NCI-H1694 treated with DMSO at 0.1 percent for 48 hours (cell line): Measurements from ENCODE around the gene EYS.

ENCODE experiments used
- DNase-seq: peaks from one replicate; lab custom pipeline; 2025; lab: John Stamatoyannopoulos, UW

Gene EYS

DNA sequence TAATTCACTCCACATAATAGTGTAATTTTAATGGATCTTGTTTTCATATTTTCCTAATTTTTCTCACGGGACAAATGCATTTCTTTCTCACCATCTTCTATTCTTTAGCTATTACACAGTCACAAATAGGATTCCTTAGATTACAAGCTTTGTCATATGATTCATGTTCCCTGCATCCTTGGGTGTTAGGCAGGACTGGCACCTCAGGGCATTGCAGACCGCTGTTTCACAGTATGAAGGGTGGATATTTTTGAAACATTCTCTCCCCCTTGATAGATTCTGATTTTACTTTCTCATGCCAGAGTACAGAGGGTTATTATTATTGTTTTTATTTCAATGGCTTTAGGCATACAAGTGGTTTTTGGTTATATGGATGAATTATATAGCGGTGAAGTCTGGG is 1469.0 kb downstream of the EYS start:
- no peak for DNase-seq

DNA sequence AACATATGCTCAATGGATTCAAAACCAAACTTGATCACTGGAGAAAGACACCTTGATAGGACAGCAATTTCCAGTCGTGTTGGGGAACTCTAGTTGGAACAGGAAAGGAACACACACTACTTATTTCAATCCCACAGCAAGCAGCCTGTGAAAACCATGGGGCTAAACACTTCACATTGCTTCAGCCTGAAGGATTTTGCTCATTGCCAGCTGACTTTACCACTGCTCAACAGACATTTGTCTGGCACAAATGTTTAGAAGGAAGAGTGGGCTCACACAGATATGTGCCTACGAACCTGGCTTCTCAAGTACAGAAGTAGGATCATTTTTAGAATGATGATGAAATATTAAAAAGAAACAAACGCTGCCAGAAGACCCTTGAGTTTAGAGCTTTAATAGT is 1473.3 kb downstream of the EYS start:
- DNase-seq, result no peak

DNA sequence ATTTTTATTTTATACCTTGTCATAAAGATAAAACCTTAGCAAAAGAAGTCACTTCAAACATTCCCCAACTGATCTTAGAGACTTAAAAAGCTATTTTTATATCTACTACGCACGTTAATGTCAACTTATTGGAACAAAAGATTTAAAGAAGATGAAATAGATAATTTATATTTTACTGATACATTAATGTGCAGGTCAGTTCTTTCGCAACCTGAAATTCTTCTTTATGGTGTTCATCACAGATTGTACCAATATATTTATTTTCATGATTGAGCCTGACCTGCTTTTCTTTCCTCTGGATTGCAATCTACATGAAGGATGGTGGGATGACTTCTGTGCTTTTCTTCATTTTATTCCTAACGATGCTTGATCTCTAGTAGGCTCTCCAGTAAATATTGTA is 1475.1 kb downstream of the EYS start:
- no peak for DNase-seq

DNA sequence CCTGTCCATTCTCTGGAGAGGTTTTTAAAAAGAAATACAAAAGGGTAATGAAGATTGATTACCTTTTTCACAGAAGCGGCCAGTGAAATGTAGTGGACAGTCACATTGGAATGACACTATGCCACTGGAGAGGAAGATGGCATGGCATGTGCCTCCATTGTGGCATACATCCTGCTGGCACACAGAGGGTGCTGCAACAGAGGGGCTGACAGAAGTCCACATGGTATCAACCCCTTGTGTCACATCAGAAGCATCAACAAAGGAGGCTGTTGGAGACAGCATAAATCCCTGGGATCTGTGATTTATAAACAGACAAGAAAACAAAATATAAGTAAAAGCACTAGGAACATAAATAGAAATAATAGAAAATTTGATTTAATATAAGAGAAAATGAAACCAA is 1476.5 kb downstream of the EYS start:
- DNase-seq, result peak; percentile 26

DNA sequence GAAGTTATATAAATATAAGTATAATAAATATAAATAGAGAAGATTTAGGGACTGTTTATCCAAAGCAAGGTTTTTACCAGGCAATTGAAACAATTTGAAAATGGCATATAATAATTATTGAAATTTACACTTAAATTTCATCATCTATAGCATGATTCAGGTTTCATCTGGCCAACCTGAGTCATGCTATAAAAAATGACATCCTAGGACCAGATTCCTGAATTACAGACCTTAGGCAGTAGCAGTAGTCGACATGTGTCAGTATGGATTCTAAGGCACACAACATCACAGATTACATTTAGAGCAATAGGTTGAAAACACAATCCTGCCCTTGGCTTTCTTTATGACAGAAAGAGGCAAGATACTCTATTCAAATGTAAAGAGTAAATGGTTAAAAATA is 1479.2 kb downstream of the EYS start:
- no peak for DNase-seq

DNA sequence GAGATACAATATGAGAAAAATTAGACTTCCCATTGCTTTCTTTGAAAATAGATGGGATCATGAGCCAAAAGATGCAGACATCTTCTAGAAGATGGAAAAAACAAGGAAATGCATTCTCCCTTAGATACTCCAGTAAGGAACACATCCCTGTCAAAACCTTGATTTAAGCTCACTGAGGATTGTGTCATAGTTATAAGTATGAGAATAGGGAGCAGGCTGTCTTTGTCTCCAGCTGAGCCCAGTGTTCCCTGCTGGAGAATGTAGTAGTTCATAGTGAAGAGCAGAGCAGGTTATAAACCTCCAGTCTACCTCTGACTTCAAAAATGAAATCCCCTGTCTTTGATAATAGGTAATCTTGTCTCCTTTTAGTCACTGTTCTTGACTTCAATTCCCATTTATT is 1481.5 kb downstream of the EYS start:
- DNase-seq, result peak; percentile 34

DNA sequence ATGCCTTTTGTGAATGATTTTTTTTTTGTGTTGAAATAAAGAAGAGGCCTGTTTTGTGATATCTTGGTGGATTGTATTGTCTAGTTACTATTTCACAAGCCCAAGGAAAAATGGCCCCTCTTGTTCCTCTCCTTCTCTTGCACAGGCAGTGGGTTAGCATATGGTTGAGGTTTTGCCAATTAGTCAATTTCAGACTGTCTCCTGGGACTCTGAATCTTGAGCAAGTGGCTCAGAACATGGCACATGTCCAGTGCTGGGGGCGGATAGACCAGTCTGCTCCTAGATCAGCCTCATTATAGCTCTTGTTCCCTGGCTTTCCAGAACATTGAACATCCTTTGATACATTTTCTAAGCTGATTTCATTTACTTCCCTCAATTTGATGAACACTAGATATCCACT is 1482.2 kb downstream of the EYS start:
- peak; percentile 62 for DNase-seq

DNA sequence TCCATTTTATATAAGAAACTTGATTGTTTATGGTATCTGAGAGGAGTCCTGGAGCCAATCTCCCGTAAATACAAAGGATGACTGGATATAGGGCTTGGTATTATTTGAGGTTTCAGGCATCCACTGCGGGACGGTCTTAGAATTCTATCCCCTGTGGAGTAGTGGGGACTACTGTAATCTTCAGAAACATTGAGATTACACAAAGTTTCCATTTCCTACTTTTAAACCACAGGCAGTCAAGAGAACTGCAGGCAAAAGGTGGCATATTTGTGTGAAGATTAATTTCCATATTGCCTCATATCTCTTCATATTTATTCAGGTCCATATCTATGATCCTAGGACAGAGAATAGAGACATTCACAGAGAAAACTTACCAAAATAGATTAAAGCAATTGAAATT is 1485.2 kb downstream of the EYS start:
- no peak for DNase-seq

DNA sequence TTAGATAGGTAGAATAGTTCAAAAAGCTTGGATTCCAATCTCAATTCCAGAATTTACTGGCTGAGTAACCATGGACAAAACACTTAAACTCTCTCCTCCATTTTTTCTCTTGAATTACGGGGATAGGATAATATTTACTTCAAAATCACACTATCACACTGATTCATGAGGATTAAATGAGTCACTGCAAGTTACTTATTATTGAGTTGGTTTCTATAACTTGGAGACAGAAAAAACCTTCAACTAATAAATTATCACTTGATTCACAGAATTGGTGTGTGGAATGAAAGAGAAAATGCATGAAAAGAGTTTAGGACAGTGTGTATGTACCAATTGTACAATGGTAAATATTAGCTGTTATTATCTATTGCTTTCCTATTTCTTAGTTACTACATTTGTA is 1486.2 kb downstream of the EYS start:
- DNase-seq, result no peak

DNA sequence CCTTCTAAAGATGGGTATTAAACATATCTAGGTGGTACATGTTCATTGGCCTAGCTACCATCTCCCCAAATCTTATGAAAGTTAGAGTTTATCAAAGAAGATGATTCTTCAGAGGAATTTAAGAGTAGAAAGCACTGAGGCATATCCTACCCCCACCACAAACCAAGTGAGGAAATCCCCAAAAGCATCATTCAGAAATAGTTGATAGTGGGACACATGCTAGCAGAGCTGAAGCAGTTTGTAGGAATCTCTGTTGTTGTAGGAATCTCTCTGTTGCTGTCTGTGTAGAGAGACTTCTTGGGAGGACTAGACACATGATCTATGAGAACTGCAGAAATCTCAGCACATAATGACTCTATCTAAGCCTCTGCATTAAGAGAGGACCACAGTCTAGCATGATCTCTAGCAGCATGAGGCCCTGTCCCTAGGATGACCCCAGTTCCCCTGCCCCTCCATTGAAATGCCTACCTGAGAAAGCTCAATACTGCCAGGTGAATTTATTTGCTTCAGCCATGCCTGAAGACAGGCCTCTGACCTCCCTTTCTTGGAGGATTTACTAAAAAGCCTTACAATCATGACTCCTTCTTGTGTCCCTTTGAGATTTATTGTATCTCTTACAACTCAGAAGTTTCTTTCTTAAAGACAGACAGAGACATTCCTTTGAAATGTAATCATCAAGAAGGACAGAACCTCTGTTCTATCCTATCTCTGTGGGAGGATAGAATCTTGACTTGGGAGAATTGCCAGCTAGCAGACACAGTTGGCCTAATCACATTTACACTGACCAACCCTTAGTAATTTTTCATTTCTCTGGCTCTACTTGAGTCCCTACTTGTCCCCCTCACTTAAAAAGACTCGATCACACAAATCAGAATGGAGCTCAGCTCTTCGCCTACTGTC is 1489.1 kb downstream of the EYS start:
- no peak for DNase-seq

DNA sequence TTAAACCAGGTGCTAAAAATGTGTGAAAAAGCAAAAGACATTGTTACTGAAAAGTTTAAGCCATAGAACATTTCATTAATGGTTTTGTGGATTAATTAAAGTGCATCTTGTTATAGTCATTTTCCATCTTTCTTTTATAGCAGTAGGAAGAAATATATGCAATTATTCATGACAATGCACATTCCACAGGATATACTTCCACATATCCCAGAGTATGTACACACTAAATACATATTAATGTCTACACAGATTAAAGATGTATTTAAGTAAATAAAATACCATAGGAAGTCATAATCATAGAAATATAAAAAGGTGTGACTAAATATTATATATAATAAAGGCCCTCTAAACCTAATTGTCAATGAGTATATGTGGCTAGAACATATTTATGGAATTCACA is 1492.7 kb downstream of the EYS start:
- no peak for DNase-seq

DNA sequence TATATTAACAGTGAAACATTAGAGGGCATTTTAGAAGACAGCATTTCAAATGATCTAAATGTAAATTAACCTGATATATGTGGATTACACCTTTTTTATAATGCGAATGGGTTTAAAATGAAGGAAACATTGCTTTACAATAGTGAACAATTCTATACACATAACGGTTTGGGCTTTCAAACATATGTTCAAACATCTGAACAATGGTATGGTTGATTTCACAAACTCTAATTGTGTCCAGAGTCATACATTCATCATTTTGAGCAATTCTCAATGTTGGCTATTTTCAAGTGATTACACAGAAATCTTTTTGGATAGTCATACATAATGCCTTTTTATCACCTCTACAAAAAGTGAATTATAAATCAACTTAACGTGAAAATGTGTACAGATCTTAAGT is 1493.3 kb downstream of the EYS start:
- no peak for DNase-seq

DNA sequence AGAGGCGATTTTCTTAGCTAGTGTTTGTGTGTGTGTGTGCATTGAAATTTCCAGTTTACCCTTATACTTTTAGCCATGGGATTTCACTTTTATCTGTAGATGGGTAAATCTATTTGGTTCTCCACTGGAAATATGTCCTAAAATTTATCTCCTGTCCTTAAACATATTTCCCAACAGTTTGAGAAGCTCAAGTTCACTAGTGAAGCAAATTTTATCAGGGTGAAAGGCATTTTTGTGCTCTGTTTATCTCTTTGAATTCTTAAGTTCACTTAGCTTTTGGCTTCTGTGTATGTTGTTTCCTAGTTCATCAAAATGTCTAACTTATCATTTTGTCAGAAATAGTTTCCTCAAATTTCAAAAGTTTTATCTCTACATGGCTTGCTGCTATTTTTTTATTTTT is 1509.8 kb downstream of the EYS start:
- DNase-seq, result no peak

DNA sequence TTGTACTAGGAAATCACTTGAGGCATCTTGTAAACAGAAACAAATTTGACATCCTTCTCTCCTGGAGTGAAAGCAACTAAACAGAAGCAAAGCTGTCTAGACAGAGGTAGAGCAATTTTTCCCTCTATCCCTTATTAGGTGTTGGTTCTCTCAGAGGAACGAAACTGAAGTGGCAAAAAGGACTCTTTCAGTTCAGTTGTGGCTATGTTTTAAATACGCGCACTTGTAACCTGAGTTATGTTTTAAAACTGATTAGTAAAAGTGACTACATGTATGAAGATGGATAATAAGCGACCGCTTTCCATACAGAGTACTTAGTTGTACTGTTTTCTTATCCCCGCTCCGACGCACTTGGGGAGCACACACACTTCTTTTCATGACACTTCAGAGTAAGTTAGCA is 1520.4 kb downstream of the EYS start:
- DNase-seq, result no peak

DNA sequence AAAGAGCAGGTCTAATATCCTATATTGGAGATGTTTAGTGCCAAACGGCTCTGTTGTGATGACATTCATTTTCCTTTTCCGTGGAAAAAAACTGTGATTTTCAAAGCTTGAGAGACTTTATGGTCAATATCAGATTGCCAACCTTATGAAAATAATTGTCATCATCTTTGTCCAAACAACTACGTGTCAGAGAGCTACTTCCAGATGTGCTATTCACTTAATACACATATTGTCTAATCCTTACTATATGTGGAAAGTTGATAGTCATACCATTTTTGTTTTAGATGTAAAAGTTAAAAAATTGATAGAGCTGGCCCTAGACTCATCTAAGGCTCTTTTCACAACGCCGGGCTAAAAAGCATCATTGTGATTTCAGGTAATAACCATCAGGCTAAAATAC is 1521.4 kb downstream of the EYS start:
- no peak for DNase-seq

DNA sequence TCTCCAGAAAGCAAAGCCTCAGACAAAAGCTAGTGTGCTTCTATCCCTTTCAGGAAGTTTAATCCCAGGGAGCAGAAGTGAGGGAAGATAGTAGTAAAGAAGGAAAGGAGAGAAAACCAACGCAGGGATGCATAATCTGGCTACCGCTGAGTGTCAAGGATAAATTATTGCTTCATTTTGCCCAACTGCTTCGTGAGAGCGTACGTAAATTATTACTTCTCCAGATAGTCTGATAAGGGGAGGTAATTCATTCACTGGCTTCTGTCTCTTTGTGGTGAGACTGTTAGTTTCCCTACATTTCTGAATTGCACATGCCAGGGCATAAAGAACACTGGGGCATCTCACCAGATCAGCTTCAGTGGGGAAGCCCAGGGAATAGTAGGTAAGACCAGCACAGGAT is 1531.7 kb downstream of the EYS start:
- no peak for DNase-seq

DNA sequence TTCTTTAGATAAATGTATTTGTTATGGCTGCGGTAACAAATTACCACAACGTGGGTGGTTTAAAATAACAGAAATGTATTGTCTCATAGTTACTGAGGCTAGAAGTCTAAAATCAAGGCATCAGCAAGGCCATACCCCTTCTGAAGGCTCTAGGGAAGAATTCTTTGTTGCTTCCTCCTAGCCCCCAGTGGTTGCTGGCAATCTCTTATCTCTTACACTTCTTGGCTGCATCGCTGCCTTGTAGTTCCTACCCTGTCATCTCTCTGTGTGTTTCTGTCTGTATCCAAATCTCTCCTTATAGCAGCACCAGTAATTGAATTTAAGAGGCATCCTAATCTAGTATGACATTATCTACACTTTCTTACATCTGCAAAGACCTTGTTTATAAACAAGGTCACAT is 1536.7 kb downstream of the EYS start:
- no peak for DNase-seq

DNA sequence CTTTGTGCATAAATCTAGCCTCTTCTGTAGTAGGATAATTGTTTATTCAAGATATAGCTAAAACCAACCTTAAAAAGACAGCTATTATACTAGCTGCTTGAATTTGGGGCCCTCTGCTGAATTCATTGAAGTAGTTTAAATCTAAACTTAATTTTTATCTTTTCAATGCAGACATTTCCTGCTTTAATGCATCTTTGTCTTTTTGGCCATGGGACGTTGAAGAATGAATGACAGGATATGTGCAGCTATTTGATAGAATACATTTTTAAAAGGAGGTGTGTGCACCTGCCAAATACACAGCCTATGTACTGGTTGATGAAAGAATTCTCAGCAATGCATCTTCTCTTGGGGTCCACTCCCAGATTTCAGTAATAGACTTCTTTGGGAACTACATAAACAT is 1546.5 kb downstream of the EYS start:
- DNase-seq, result no peak

DNA sequence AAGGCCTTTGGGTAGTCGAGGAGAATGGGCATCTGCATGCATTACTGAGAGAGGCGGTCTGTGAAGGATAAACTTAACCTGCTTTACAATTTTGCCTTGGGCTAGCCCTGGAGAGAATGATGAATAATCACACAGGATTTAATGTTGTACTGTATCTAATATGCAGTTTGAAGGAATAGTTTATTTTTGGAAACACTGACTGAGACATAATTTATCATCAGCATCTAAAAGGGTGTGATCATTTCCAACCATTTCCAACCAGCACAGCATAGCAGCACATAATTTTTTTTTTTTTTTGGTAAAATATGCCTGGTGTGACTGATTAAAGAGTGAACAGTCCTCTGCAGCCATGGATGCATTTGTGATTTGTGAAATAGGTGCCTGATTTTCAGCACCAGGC is 1552.0 kb downstream of the EYS start:
- DNase-seq, result no peak

DNA sequence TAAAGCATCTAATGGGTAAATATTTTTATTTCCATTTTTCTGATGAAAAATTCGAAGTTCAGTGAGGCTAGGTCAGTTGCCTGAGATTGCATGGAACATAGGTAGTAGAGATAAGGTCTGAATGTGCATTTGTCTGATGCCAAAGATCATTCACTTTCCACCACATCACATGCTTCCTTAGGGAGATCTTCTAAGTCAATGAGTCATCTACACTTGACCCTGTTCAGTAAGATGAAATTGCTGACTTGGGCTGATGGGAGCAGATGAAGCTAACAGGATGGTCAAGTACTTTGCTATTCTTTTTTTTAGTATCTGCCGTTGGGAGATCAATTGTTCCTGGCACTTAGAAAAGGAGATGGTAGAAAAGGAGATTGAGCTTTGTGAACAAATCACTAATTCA is 1560.2 kb downstream of the EYS start:
- DNase-seq, result no peak

DNA sequence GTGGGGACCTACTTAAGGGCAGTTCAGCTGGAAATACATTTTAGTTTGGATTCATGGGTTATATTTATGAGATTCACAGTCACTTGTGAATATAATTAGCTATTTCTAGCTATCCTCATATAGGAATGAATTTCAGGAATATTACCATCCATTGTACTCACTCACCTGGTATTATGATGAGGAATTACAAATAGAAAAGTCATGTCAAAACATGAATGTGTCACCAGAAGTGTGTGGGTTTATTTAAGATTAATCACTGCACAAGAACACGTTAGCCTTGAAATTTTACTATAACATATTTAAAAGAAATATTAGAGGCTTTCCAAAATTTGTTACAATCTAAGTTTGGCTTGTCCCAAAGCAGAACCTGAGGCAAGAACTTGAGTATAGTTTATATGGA is 1560.9 kb downstream of the EYS start:
- no peak for DNase-seq

DNA sequence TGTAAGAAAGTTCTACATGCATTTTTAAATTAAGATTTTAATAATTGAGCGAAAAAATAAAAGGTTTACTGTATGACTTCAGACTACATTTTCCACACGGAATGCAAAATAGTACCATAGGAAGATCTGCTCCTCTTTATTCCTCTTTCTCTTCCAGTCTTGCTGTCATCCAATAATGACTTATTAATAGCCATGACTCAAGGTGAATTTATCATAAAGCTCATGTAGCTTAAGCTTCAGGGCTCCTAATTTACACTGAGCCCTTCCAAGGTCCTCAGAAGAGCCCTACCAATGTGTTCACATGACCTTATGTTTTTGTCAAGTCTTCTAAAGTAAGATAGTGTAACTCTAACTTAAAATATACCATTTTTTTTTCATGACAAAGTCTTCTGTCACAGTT is 1561.4 kb downstream of the EYS start:
- no peak for DNase-seq

DNA sequence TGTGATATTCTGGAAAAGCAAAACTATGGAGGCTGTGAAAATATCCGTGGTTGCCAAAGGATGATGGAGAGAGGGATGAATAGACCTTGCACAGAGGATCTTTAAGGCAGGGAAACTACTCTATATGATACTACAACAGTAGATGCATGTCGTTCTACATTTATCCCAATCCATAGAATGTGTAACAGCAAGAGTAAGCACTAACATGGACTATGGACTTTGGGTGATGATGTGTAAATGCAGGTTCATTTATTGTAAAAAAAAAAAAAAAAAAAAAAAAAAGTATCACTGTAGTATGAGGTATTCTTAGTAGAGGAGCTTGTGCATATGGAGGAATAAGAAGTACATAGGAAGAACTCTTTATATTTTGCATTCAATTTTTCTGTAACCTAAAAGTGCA is 1563.9 kb downstream of the EYS start:
- DNase-seq, result no peak

DNA sequence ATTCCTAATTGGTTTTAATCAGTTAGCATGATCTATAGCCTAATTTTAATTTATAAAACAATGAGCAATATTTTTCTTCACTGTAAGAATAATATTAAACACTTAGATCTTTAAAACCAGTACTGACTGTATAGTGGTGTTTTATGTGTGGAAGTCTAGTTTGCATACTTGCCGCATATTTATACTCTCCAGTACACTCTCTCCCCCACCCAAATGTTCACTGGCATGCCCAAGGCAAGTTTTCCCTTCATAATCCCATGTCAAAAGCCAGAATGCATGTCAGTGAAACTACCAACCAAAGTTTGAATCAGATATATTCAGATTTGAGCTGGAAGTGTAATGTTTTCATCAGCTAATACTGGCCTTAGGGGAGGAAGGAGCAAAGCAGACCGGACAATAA is 1565.3 kb downstream of the EYS start:
- DNase-seq, result no peak
